NOMO-1 (cell line): Measurements from ENCODE around the gene PCK1.
"Not testable (repeated sequence)": the region's sequence is repeated elsewhere in the genome, so short reads cannot be mapped to it uniquely, and the experiment has no call there.

Source experiments
- DNase-seq, 2 experiments: peaks; one replicate each; lab custom pipeline; 2025; ENCODE audit not compliant: unreplicated experiment in 2 of 2; lab: John Stamatoyannopoulos, UW

PCK1 gene

DNA sequence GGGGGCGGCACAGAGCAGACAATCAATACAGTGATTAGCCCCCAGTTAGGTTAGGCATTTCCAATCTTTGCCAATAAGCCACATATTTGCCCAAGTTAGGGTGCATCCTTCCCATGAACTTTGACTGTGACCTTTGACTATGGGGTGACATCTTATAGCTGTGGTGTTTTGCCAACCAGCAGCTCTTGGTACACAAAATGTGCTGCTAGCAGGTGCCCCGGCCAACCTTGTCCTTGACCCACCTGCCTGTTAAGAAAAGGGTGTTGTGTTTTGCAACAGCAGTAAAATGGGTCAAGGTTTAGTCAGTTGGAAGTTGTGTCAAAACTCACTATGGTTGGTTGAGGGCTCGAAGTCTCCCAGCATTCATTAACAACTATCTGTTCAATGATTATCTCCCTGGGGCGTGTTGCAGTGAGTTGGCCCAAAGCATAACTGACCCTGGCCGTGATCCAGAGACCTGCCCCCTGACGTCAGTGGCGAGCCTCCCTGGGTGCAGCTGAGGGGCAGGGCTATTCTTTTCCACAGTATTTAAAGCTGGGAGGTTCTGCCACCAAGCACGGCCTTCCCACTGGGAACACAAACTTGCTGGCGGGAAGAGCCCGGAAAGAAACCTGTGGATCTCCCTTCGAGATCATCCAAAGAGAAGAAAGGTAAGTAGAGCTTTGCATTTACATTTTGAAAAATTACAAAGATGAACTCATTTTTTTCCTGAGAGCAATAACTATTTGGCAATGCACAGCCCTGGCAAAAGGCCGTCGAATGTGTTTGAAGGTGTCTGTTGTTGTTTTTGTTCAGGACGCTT lies at the start of gene PCK1:
Gene PCK1, plus strand, starts transcription at position 557 of the 802 bp plus-strand sequence. CDS start 302 bp downstream, outside the sequence.
- no peak for DNase-seq

GRCh38 chr20:57511709-57512108 lies 49.2 kb upstream of the PCK1 start:
- not testable (repeated sequence) for DNase-seq

- DNase-seq, result no peak
Observed at GRCh38 chr20:57512432-57512831, 48.5 kb upstream of the PCK1 start.

- DNase-seq, result no peak
Observed at GRCh38 chr20:57513199-57513598, 47.7 kb upstream of the PCK1 start.

DNA sequence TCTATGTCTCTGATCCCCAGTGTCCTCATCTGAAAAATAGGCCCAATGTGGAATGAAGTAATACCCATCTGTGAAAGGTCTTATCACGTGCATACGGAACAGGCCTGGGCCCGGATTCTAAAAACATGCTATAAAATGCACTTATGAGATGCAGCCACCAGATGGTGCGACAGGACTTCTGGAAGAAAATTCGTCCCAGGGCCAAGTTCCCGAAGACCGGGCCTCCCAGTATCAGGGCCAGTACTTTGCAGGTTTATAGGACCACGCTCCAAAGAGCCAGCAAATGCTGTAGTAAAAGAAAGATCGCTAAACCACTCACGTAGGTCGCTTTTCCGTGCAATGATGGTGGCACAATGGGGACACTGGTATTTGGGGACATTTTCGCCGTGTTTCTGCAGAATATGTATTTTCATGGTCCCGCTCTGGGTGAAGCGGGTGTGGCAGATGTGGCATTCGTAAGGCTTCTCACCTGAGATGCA lies 46.6 kb upstream of the PCK1 start:
- peak; percentile 1 to 35 for DNase-seq

- DNase-seq, result no peak
Observed at GRCh38 chr20:57517904-57518303, 43.0 kb upstream of the PCK1 start.

- no peak for DNase-seq
Observed at GRCh38 chr20:57522380-57523140, 38.4 kb upstream of the PCK1 start.

- DNase-seq, result no peak
Observed at GRCh38 chr20:57523782-57524181, 37.1 kb upstream of the PCK1 start.

DNA sequence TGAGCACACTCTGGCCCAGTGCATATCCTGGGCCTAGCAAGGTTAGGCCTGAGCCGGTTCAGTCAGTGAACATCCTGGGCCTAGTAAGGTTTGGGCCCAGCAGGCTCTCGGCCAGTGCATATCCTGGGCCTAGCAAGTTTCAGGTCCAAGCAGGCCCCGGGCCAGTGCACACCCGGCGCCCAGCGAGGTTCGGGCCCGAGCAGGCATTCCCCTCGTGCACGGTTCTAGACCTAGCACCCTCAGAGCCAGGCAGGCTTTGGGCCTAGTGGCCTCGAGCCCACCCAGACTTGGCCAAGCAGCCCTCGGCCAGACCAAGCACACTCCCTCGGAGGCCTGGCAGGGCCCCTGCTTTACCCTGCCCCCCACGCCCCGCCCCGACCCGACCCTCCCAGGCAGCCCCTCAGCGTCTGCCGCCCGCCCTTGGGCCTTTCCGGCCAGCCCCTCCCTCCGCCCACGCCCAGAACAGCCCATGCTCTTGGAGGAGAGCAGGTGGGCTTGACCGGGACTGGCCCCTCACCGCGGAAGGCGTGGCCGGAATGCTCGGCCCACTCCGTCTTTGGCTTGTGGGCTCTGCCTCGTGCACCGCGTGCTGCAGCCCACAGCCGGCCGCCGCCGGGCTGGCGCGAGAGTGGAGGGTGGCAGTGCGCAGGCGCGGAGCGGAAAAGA lies 36.3 kb upstream of the PCK1 start, which contains the start of gene CTCFL:
Gene CTCFL, minus strand, starts transcription at position 630 of the 666 bp plus-strand sequence. CDS start 935 bp downstream, outside the sequence.
- no peak for DNase-seq

- no peak for DNase-seq
Observed at GRCh38 chr20:57525328-57526086, 35.4 kb upstream of the PCK1 start.

DNA sequence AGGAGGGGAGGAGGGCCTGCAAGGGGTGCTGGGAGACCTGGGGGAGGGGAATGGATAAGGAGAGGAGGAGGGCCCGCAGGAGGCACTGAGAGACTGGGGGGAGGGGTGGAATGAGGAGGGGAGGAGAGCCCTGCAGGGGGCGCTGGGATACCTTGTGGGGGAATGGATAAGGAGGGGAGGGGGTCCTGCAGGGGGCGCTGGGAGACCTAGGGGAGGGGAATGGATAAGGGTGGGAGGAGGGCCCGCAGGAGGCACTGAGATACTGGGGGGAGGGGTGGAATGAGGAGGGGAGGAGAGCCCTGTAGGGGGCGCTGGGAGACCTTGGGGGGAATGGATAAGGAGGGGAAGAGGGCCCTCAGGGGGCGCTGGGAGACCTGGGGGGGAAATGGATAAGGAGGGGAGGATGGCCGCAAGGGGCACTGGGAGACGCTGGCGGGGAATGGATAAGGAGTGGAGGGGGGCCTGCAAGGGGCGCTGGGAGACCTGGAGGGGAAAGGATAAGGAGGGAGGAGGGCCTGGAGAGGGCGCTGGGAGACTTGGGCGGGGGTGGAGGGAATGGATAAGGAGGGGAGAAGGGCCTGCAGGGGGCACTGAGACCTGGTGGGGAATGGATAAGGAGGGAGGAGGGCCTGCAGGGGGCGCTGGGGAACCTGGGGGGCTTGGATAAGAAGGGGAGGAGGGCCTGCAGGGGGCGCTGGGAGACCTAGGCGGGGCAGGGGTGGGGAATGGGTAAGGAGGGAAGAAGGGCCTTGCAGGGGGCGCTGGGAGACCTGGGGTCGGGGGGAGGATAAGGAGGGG lies 34.6 kb upstream of the PCK1 start:
- DNase-seq, result no peak

GRCh38 chr20:57526885-57527460 lies 33.9 kb upstream of the PCK1 start:
- no peak for DNase-seq

DNA sequence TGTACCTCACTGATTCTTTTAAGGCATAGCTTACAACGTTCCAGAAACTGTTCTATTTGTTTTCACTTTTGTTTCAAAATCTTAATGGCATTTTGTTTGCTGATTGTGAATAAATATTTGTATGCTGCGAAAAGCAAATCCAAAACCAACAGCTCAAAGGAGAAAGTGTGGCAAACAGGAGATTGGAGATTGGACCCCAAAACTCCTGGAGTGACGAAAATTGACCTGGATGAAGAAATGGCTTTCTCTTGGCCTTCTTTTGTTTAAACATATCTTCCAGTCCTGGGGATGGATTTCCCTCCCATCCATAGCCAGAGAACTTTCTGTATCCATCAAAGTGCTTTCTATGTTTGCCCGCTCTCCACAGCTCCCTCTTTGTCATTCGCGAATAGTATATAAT lies 33.2 kb upstream of the PCK1 start:
- no peak for DNase-seq

GRCh38 chr20:57528148-57528547 lies 32.8 kb upstream of the PCK1 start:
- no peak for DNase-seq

DNA sequence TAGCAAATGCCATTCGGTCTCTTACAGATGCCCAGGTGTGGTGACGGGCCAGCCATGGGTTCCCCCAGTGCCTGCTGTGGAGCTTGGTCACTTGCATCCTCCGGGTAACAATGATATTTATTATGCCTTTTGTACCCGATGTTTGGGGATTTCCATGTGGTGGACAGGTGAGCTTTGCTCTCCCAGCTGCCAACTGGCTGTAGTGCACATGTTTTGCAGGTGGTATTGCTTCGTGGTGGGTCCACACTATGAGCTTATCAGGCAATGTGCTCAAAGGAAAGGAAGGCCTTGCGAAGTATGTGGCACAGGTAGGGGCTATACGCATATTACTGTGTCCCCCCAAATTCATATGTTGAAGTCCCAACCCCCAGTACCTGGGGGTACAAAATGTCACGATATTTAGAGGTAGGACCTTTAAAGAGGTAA lies 31.7 kb upstream of the PCK1 start:
- DNase-seq, result no peak

DNA sequence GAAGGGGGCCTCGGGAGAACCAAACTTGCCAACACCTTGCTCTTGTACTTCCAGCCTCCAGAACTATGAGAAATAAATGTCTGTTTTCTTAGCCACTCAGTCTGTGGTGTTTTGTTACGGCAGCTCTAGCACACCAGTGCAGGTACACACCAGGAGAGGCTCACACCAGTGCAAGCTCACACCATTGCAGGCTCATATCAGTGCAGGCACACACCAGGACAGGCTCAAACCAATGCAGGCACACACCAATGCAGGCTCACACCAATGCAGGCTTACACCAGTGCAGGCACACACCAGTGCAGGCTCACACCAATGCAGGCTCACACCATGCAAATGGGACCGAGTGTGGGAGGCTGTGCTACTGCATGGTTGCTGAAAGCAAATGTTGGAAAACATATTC lies 31.1 kb upstream of the PCK1 start:
- DNase-seq, result no peak

- DNase-seq, result no peak
Observed at GRCh38 chr20:57530327-57530981, 30.5 kb upstream of the PCK1 start.

GRCh38 chr20:57532104-57532503 lies 28.8 kb upstream of the PCK1 start:
- no peak for DNase-seq

DNA sequence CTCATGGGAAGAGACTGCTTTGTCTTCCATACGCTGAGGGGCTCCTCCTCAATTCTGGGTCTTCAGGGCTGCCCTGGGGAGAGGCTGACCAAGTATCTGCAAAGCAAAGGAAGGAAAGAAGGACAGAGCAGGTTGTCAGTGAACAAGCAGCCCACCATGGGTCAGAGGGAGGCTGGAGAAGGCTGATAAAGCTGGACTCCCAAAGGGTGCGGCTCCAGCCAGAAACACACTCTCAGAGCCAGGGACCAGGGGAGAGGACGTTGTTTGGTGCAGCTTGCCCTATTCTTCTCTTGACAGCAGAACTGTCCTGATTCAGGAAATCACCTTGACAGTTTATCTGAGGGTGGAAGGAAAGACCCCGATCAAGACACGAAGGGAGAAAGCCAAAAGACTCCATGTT lies 25.6 kb upstream of the PCK1 start:
- DNase-seq, result no peak
